ENCODE data around the gene SZT2. TPM values are rescaled to one million over a fixed set of nuclear protein-coding genes. Genes with fewer than 3 reads are reported as not detected.

Gene SZT2
- total RNA-seq, 1 experiment from 2014 or later, result 27.9 TPM

- BruUV-seq (replicated peaks), result no TSS peak
- DNase-seq (ENCODE audit: low spot score), result no peak
- no peak for TF ChIP-seq CTCF (conservative IDR thresholded peaks at IDR 0.05; ENCODE audit: low read depth, low read length)
- no peak for TF ChIP-seq EZH2 (IDR thresholded peaks at IDR 0.05; ENCODE audit: borderline replicate concordance, low read depth, low read length, poor library complexity, severe bottlenecking)
- POLR2A ChIA-PET (ENCODE audit: low non-redundant PET), result interaction anchor here (0.7 kb wide), 1 partner anchor 515 kb away, joined by 3 read pairs; no protein-coding TSS in a partner anchor
- Histone ChIP-seq H3K4me1 (ENCODE audit: insufficient read depth, low read length, poor library complexity, severe bottlenecking) (no peaks in the 10 kb centered on the region), H3K9me3 (ENCODE audit: low read depth, low read length, poor library complexity, severe bottlenecking) (no peaks in the 10 kb centered on the region), H3K27me3 (replicated peaks; ENCODE audit: insufficient read depth, low read depth, low read length, poor library complexity) (peaks cover 2% of the 10 kb centered on the region), H3K27ac (ENCODE audit: low read depth, low read length, poor library complexity, severe bottlenecking) (no peak overlapping the region), H3K36me3 (ENCODE audit: insufficient read depth, low read length, poor library complexity, severe bottlenecking) (no peaks in the 10 kb centered on the region), H3K4me3 (ENCODE audit: low read depth, low read length, poor library complexity, severe bottlenecking) (no peak overlapping the region)
- CTCF ChIA-PET, result no interaction called here
- intact Hi-C loops (cut with micrococcal nuclease; ENCODE audit: unreplicated experiment), result no loop called here
Observed at GRCh38 chr1:43460988-43461693, 71.4 kb downstream of the SZT2 start.

- BruUV-seq (replicated peaks), result no TSS peak
- H3K27ac ChIP-seq (ENCODE audit: low read depth, low read length, poor library complexity, severe bottlenecking), result no peak overlapping the region
- H3K4me1 ChIP-seq (ENCODE audit: insufficient read depth, low read length, poor library complexity, severe bottlenecking), result no peaks in the 10 kb centered on the region
- intact Hi-C loops (cut with micrococcal nuclease; ENCODE audit: unreplicated experiment), result no loop called here
- no peak for TF ChIP-seq EZH2 (IDR thresholded peaks at IDR 0.05; ENCODE audit: borderline replicate concordance, low read depth, low read length, poor library complexity, severe bottlenecking)
- DNase-seq (ENCODE audit: low spot score), result no peak
- H3K9me3 ChIP-seq (ENCODE audit: low read depth, low read length, poor library complexity, severe bottlenecking), result no peaks in the 10 kb centered on the region
- H3K36me3 ChIP-seq (ENCODE audit: insufficient read depth, low read length, poor library complexity, severe bottlenecking), result no peaks in the 10 kb centered on the region
- POLR2A ChIA-PET (ENCODE audit: low non-redundant PET), result no interaction called here
- CTCF ChIA-PET, result no interaction called here
- no peak overlapping the region for H3K4me3 ChIP-seq (ENCODE audit: low read depth, low read length, poor library complexity, severe bottlenecking)
- H3K27me3 ChIP-seq (replicated peaks; ENCODE audit: insufficient read depth, low read depth, low read length, poor library complexity), result no peaks in the 10 kb centered on the region
Observed at GRCh38 chr1:43463479-43463878, 73.8 kb downstream of the SZT2 start.

DNA sequence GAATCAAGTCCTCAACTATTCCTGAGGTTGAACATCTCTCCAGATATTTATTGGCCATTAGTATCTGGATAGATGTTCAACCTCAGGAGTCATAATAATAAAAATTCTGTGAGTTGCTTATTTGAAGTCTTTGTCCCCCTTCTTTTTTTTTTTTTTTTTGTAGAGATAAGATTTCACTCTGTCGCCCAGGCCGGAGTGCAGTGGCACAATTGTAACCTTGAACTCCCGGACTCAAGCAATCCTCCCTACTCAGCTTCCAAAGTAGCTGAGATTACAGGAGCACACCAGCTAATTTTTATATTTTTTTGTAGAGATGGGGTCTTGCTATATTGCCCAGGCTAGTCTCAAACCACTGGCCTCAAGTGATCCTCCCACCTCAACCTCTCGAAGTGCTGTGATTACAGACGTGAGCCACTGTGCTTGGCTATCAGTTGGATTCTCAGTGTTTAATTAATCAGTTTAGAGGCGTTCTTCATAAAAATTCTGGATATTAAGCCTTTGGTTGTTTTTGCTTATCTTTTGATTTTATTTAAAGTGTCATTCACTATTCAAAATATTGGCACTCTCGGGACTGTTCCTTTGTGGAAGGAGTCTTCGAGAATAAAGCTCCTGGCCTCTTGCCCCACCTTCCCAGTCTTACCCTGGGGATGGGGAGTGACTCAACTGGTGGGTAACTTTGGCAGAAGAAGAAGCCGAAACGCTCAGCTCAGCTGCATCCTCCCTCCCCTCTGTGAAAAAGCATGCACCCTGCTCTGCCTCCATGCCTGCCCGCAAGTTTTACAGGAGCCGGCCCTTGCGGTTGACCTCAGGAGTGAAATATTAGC is 75.2 kb downstream of the SZT2 start:
- no peaks in the 10 kb centered on the region for H3K36me3 ChIP-seq (ENCODE audit: insufficient read depth, low read length, poor library complexity, severe bottlenecking)
- DNase-seq (ENCODE audit: low spot score), result no peak
- intact Hi-C loops (cut with micrococcal nuclease; ENCODE audit: unreplicated experiment), result no loop called here
- POLR2A ChIA-PET (ENCODE audit: low non-redundant PET), result no interaction called here
- CTCF ChIA-PET, result no interaction called here
- H3K9me3 ChIP-seq (ENCODE audit: low read depth, low read length, poor library complexity, severe bottlenecking), result no peaks in the 10 kb centered on the region
- no peak overlapping the region for H3K27ac ChIP-seq (ENCODE audit: low read depth, low read length, poor library complexity, severe bottlenecking)
- TF ChIP-seq CTCF (conservative IDR thresholded peaks at IDR 0.05; ENCODE audit: low read depth, low read length), result no peak
- TF ChIP-seq EZH2 (IDR thresholded peaks at IDR 0.05; ENCODE audit: borderline replicate concordance, low read depth, low read length, poor library complexity, severe bottlenecking), result no peak
- BruUV-seq (replicated peaks), result no TSS peak
- H3K4me3 ChIP-seq (ENCODE audit: low read depth, low read length, poor library complexity, severe bottlenecking), result no peak overlapping the region
- no peaks in the 10 kb centered on the region for H3K4me1 ChIP-seq (ENCODE audit: insufficient read depth, low read length, poor library complexity, severe bottlenecking)
- no peaks in the 10 kb centered on the region for H3K27me3 ChIP-seq (replicated peaks; ENCODE audit: insufficient read depth, low read depth, low read length, poor library complexity)
